DND-41 (cell line): ENCODE measurements around the gene CNOT6L.
"Not testable (repeated sequence)": the region's sequence is repeated elsewhere in the genome, so short reads cannot be mapped to it uniquely, and the experiment has no call there.

ENCODE experiments used
- ATAC-seq: fragments of 200-7000 bp; cut with Tn5 transposase; 3 replicates; pipeline ENCODE4 v1.9.1; 2021; ENCODE audit warnings: low read depth; ENCODE audit not compliant: insufficient read depth
- DNase-seq: peaks from one replicate; pipeline ENCODE4 v3.0.0-alpha.2; 2020
- H2AFZ ChIP-seq: 2 replicates; pipeline ENCODE4 v1.6.0; 2012; ENCODE audit warnings: low read depth, low read length
- H3K27ac ChIP-seq: 2 replicates; pipeline ENCODE4 v1.5.1; 2012; ENCODE audit warnings: low read length, inconsistent platforms
- H3K27me3 ChIP-seq: fragments of 200-600 bp; sonication (generic); 2 replicates; pipeline ENCODE4 v1.6.0; 2012; ENCODE audit warnings: low read length, mild to moderate bottlenecking, inconsistent platforms; ENCODE audit not compliant: insufficient read depth, poor library complexity
- H3K36me3 ChIP-seq: 2 replicates; pipeline ENCODE4 v1.5.1; 2012; ENCODE audit warnings: low read length, inconsistent platforms; ENCODE audit not compliant: insufficient read depth
- H3K4me1 ChIP-seq: 2 replicates; pipeline ENCODE4 v1.5.1; 2012; ENCODE audit warnings: mild to moderate bottlenecking, low read length; ENCODE audit not compliant: insufficient read depth
- H3K4me2 ChIP-seq: 2 replicates; pipeline ENCODE4 v1.6.0; 2012; ENCODE audit warnings: mild to moderate bottlenecking, moderate library complexity, low read length, inconsistent platforms; ENCODE audit not compliant: insufficient read depth
- H3K4me3 ChIP-seq, 2 experiments: fragments of 200-600 bp in 1 of 2; shearing (Covaris generic) in 1 of 2; 2 replicates each; pipeline ENCODE4 v1.5.1; 2012 to 2016; ENCODE audit warnings: inconsistent platforms in 2 of 2, low read length in 2 of 2, mild to moderate bottlenecking in 2 of 2, low read depth in 1 of 2, moderate library complexity in 1 of 2
- H3K79me2 ChIP-seq: 2 replicates; pipeline ENCODE4 v1.6.0; 2012; ENCODE audit warnings: low read length, inconsistent platforms; ENCODE audit not compliant: insufficient read depth
- H3K9ac ChIP-seq: 2 replicates; pipeline ENCODE4 v1.6.0; 2012; ENCODE audit warnings: low read depth, mild to moderate bottlenecking, inconsistent platforms, low read length, moderate library complexity
- H3K9me3 ChIP-seq: 2 replicates; pipeline ENCODE4 v1.5.1; 2012; ENCODE audit warnings: low read length, moderate library complexity, mild to moderate bottlenecking, inconsistent platforms; ENCODE audit not compliant: insufficient read depth, severe bottlenecking
- H4K20me1 ChIP-seq: 2 replicates; pipeline ENCODE4 v1.6.0; 2012; ENCODE audit warnings: low read length; ENCODE audit not compliant: insufficient read depth
- CTCF ChIP-seq: IDR thresholded peaks from 2 replicates; pipeline ENCODE4 v1.5.1; 2012; ENCODE audit warnings: borderline replicate concordance, low read length, moderate library complexity, mild to moderate bottlenecking; ENCODE audit not compliant: poor library complexity, severe bottlenecking; ENCODE audit errors: extremely low read depth
- EZH2 ChIP-seq: IDR thresholded peaks from 3 replicates; pipeline ENCODE4 v1.6.1; 2012; ENCODE audit warnings: borderline replicate concordance, low read depth, mild to moderate bottlenecking, moderate library complexity, low read length, inconsistent platforms; ENCODE audit not compliant: severe bottlenecking

The CNOT6L gene

GRCh38 chr4:77721073-77721472 is 98.1 kb downstream of the CNOT6L start:
- H4K20me1 ChIP-seq, result no peaks in the 10 kb centered on the region
- no peak overlapping the region for H3K4me2 ChIP-seq
- H3K27ac ChIP-seq, result no peak overlapping the region
- H3K36me3 ChIP-seq, result peaks cover 70% of the 10 kb centered on the region
- DNase-seq (no peak), ATAC-seq (no peak)
- TF ChIP-seq CTCF (no peak), EZH2 (no peak)
- H3K4me3 ChIP-seq, result no peak overlapping the region
- H3K9ac ChIP-seq, result no peak overlapping the region
- H3K79me2 ChIP-seq, result no peaks in the 10 kb centered on the region
- H3K4me1 ChIP-seq, result no peaks in the 10 kb centered on the region
- H3K9me3 ChIP-seq, result no peaks in the 10 kb centered on the region
- no peak overlapping the region for H2AFZ ChIP-seq
- no peaks in the 10 kb centered on the region for H3K27me3 ChIP-seq

- not testable (repeated sequence) for H3K4me3 ChIP-seq, H3K4me1 ChIP-seq, H3K9me3 ChIP-seq, H2AFZ ChIP-seq, H3K79me2 ChIP-seq, H3K27ac ChIP-seq, H4K20me1 ChIP-seq, ATAC-seq, H3K9ac ChIP-seq, H3K27me3 ChIP-seq, H3K4me2 ChIP-seq, DNase-seq
- H3K36me3 ChIP-seq, result peaks cover 58% of the 10 kb centered on the region
Measured at GRCh38 chr4:77718500-77718899, 100.7 kb downstream of the CNOT6L start.

- H3K9me3 ChIP-seq, result no peaks in the 10 kb centered on the region
- no peaks in the 10 kb centered on the region for H3K27me3 ChIP-seq
- H3K4me2 ChIP-seq, result no peak overlapping the region
- H2AFZ ChIP-seq, result no peak overlapping the region
- H3K9ac ChIP-seq, result no peak overlapping the region
- H3K4me1 ChIP-seq, result no peaks in the 10 kb centered on the region
- H4K20me1 ChIP-seq, result no peaks in the 10 kb centered on the region
- ATAC-seq (no peak), DNase-seq (no peak)
- H3K36me3 ChIP-seq, result peaks cover 41% of the 10 kb centered on the region; the same call in 1 of the 2 replicates
- no peaks in the 10 kb centered on the region for H3K79me2 ChIP-seq
- TF ChIP-seq CTCF, result no peak
- no peak overlapping the region for H3K27ac ChIP-seq
- H3K4me3 ChIP-seq, result no peak overlapping the region
Measured at GRCh38 chr4:77715414-77716290, 103.5 kb downstream of the CNOT6L start.

- DNase-seq (no peak), ATAC-seq (no peak)
- TF ChIP-seq CTCF (no peak), EZH2 (no peak)
- Histone ChIP-seq H3K9me3 (no peaks in the 10 kb centered on the region), H3K4me3 (no peak overlapping the region), H3K79me2 (no peaks in the 10 kb centered on the region), H3K9ac (no peak overlapping the region), H3K4me1 (no peaks in the 10 kb centered on the region), H3K27ac (no peak overlapping the region), H3K4me2 (no peak overlapping the region), H2AFZ (no peak overlapping the region), H3K36me3 (peaks cover 35% of the 10 kb centered on the region; the same call in 1 of the 2 replicates), H3K27me3 (no peaks in the 10 kb centered on the region), H4K20me1 (no peaks in the 10 kb centered on the region)
Measured at GRCh38 chr4:77714514-77714913, 104.7 kb downstream of the CNOT6L start.
